ENCODE data around the gene HRC. TPM values are rescaled to one million over a fixed set of nuclear protein-coding genes. Genes with fewer than 3 reads are reported as not detected.

Gene HRC
- polyA plus RNA-seq, 1 experiment = not detected

GRCh38 chr19:49140951-49141350 is 14.2 kb downstream of the HRC start:
- TF ChIP-seq CTCF (IDR thresholded peaks at IDR 0.05; ENCODE audit: low read depth, low read length) = no peak
- Histone ChIP-seq H3K9me3 (ENCODE audit: control insufficient read depth, insufficient read depth, low read length) (no peaks in the 10 kb centered on the region; the same call in 1 of the 2 replicates), H3K27me3 (ENCODE audit: control insufficient read depth, insufficient read depth, low read length) (no peaks in the 10 kb centered on the region), H3K4me3 (ENCODE audit: low read depth, low read length) (no peak overlapping the region), H3K27ac (ENCODE audit: low read depth, low read length) (no peak overlapping the region)
- CTCF ChIA-PET = no interaction called here
- POLR2A ChIA-PET = no interaction called here
- DNase-seq (ENCODE audit: low read depth, low spot score) = no peak

- no peak overlapping the region for H3K4me3 ChIP-seq (ENCODE audit: low read depth, low read length)
- no peaks in the 10 kb centered on the region; the same call in 1 of the 2 replicates for H3K9me3 ChIP-seq (ENCODE audit: control insufficient read depth, insufficient read depth, low read length)
- TF ChIP-seq CTCF (IDR thresholded peaks at IDR 0.05; ENCODE audit: low read depth, low read length) = no peak
- POLR2A ChIA-PET = interaction anchor here (1.5 kb wide), 1 partner anchor 22 kb away, joined by 3 read pairs; the partner anchor contains the start of gene LIN7B
- CTCF ChIA-PET = no interaction called here
- no peak for DNase-seq (ENCODE audit: low read depth, low spot score)
- H3K27ac ChIP-seq (ENCODE audit: low read depth, low read length) = no peak overlapping the region
- H3K27me3 ChIP-seq (ENCODE audit: control insufficient read depth, insufficient read depth, low read length) = no peaks in the 10 kb centered on the region
These were observed 18.4 kb downstream of the HRC start for GRCh38 chr19:49136771-49137171.

- Histone ChIP-seq H3K27me3 (ENCODE audit: control insufficient read depth, insufficient read depth, low read length) (no peaks in the 10 kb centered on the region), H3K9me3 (ENCODE audit: control insufficient read depth, insufficient read depth, low read length) (no peaks in the 10 kb centered on the region; the same call in 1 of the 2 replicates), H3K4me3 (ENCODE audit: low read depth, low read length) (no peak overlapping the region), H3K27ac (ENCODE audit: low read depth, low read length) (no peak overlapping the region)
- ChIA-PET CTCF (interaction anchor here (3.0 kb wide), 1 partner anchor 11 kb away, joined by 12 read pairs; no protein-coding TSS in a partner anchor), POLR2A (interaction anchor here (1.5 kb wide), 1 partner anchor 21 kb away, joined by 3 read pairs; the partner anchor contains the start of gene LIN7B)
- DNase-seq (ENCODE audit: low read depth, low spot score) = no peak
- TF ChIP-seq CTCF (IDR thresholded peaks at IDR 0.05; ENCODE audit: low read depth, low read length) = no peak
These were observed 19.5 kb downstream of the HRC start for GRCh38 chr19:49135686-49136085.

GRCh38 chr19:49133621-49134454 is 21.4 kb downstream of the HRC start:
- H3K9me3 ChIP-seq (ENCODE audit: control insufficient read depth, insufficient read depth, low read length) = peaks cover 4% of the 10 kb centered on the region; the same call in 1 of the 2 replicates
- H3K27me3 ChIP-seq (ENCODE audit: control insufficient read depth, insufficient read depth, low read length) = no peaks in the 10 kb centered on the region
- CTCF ChIA-PET = interaction anchor here (0.6 to 3.0 kb wide), 4 partner anchors 10 to 65 kb away, joined by 3 to 17 read pairs (median 8); no protein-coding TSS in a partner anchor
- peak overlapping the region; percentile 11 for H3K27ac ChIP-seq (ENCODE audit: low read depth, low read length)
- no peak for DNase-seq (ENCODE audit: low read depth, low spot score)
- peak overlapping the region; percentile 38 for H3K4me3 ChIP-seq (ENCODE audit: low read depth, low read length)
- POLR2A ChIA-PET = interaction anchor here (1.1 kb wide), 1 partner anchor 17 kb away, joined by 4 read pairs; no protein-coding TSS in a partner anchor
- TF ChIP-seq CTCF (IDR thresholded peaks at IDR 0.05; ENCODE audit: low read depth, low read length) = peak; percentile 23
